Measurements from ENCODE around the gene PAK1.
"Not testable (repeated sequence)": the region's sequence is repeated elsewhere in the genome, so short reads cannot be mapped to it uniquely, and the experiment has no call there.

- not testable (repeated sequence) for TF ChIP-seq EP300 (IDR thresholded peaks at IDR 0.05; ENCODE audit: low read length); SNAPC5 (CRISPR knock-in tag; IDR thresholded peaks at IDR 0.05); ZKSCAN8 (CRISPR knock-in tag; IDR thresholded peaks at IDR 0.05); ELF1 (tag; IDR thresholded peaks at IDR 0.05); RAD51 (IDR thresholded peaks at IDR 0.05; ENCODE audit: borderline replicate concordance, low read depth); KDM4B (IDR thresholded peaks at IDR 0.05; ENCODE audit: borderline replicate concordance in 2 of 2, low read depth in 1 of 2); GABPB1 (CRISPR knock-in tag; IDR thresholded peaks at IDR 0.05)
These were observed 88.6 kb downstream of the PAK1 start for GRCh38 chr11:77385255-77385771.
